AG09319 (cell line): ENCODE data around the gene ZYX.

ENCODE experiments used
- DNase-seq: peaks from one replicate; pipeline ENCODE4 v3.0.0-alpha.2; 2010; ENCODE audit warnings: low read depth; ENCODE audit errors: extremely low read depth
- CTCF ChIP-seq: IDR thresholded peaks from 2 replicates; pipeline ENCODE4 v1.5.1; 2011; ENCODE audit warnings: low read depth, mild to moderate bottlenecking, inconsistent platforms, low read length, moderate library complexity

The ZYX gene

GRCh38 chr7:143382126-143382790 lies 1.1 kb downstream of the ZYX start:
- TF ChIP-seq CTCF = no peak
- no peak for DNase-seq

GRCh38 chr7:143382791-143383641 lies 1.9 kb downstream of the ZYX start:
- no peak for DNase-seq
- no peak for TF ChIP-seq CTCF

- DNase-seq = no peak
- no peak for TF ChIP-seq CTCF
Observed at GRCh38 chr7:143383642-143383957, 2.5 kb downstream of the ZYX start.

GRCh38 chr7:143384148-143384547 lies 3.0 kb downstream of the ZYX start:
- TF ChIP-seq CTCF = no peak
- no peak for DNase-seq

- TF ChIP-seq CTCF = no peak
- DNase-seq = no peak
Observed at GRCh38 chr7:143384661-143385631, 3.8 kb downstream of the ZYX start.

GRCh38 chr7:143385891-143386781 lies 5.0 kb downstream of the ZYX start:
- DNase-seq = no peak
- TF ChIP-seq CTCF = no peak
